H9 (cell line): ENCODE data around the gene ZCCHC13. TPM values are rescaled to one million over a fixed set of nuclear protein-coding genes. Genes with fewer than 3 reads are reported as not detected.

Experiments used
- DNase-seq: peaks from one replicate; pipeline ENCODE4 v3.0.0-alpha.2; 2017
- H2AFZ ChIP-seq: one replicate; pipeline ENCODE4 v1.6.1; 2013; ENCODE audit warnings: mild to moderate bottlenecking, low read length, control low read depth, moderate library complexity
- H2AK5ac ChIP-seq: 2 replicates; pipeline ENCODE4 v1.6.1; 2013; ENCODE audit warnings: low read length, control low read depth, mixed read lengths; ENCODE audit not compliant: insufficient read length
- H2BK120ac ChIP-seq: one replicate; pipeline ENCODE4 v1.6.1; 2013; ENCODE audit warnings: low read depth, mild to moderate bottlenecking, low read length, control low read depth, inconsistent platforms; ENCODE audit not compliant: poor library complexity, severe bottlenecking
- H2BK12ac ChIP-seq: 2 replicates; pipeline ENCODE4 v1.6.1; 2013; ENCODE audit warnings: low read length, control low read depth, mixed read lengths, low read depth; ENCODE audit not compliant: insufficient read length
- H2BK15ac ChIP-seq: 2 replicates; pipeline ENCODE4 v1.6.1; 2013; ENCODE audit warnings: low read depth, low read length, control low read depth
- H2BK20ac ChIP-seq: one replicate; pipeline ENCODE4 v1.6.1; 2013; ENCODE audit warnings: low read depth, mild to moderate bottlenecking, low read length, control low read depth, inconsistent platforms; ENCODE audit not compliant: poor library complexity, severe bottlenecking
- H2BK5ac ChIP-seq: 2 replicates; pipeline ENCODE4 v1.6.1; 2013; ENCODE audit warnings: low read length, control low read depth, mixed read lengths; ENCODE audit not compliant: insufficient read length
- H3K14ac ChIP-seq: 2 replicates; pipeline ENCODE4 v1.6.1; 2013; ENCODE audit warnings: low read length, control low read depth; ENCODE audit not compliant: insufficient read depth
- H3K18ac ChIP-seq: 2 replicates; pipeline ENCODE4 v1.6.1; 2013; ENCODE audit warnings: low read depth, mild to moderate bottlenecking, mixed read lengths, low read length, control low read depth; ENCODE audit not compliant: insufficient read length
- H3K23ac ChIP-seq: 2 replicates; pipeline ENCODE4 v1.6.1; 2013; ENCODE audit warnings: low read length, control low read depth, mixed read lengths, low read depth; ENCODE audit not compliant: insufficient read length
- H3K23me2 ChIP-seq: 2 replicates; pipeline ENCODE4 v1.6.1; 2013; ENCODE audit warnings: low read depth, mild to moderate bottlenecking, mixed read lengths, low read length, control low read depth; ENCODE audit not compliant: insufficient read length, poor library complexity, severe bottlenecking
- H3K27ac ChIP-seq: 2 replicates; pipeline ENCODE4 v1.5.1; 2013; ENCODE audit warnings: low read length, control low read depth, mixed read lengths, low read depth; ENCODE audit not compliant: insufficient read length
- H3K27me3 ChIP-seq: 2 replicates; pipeline ENCODE4 v1.6.1; 2013; ENCODE audit warnings: low read length, control low read depth, inconsistent platforms; ENCODE audit not compliant: insufficient read depth
- H3K4ac ChIP-seq: 2 replicates; pipeline ENCODE4 v1.6.1; 2013; ENCODE audit warnings: low read depth, mild to moderate bottlenecking, control low read depth, inconsistent platforms, low read length, moderate library complexity
- H3K4me1 ChIP-seq: 2 replicates; pipeline ENCODE4 v1.6.1; 2013; ENCODE audit warnings: low read length, control low read depth, inconsistent platforms; ENCODE audit not compliant: insufficient read depth
- H3K4me2 ChIP-seq: 2 replicates; pipeline ENCODE4 v1.6.1; 2013; ENCODE audit warnings: low read length, control low read depth, mixed read lengths; ENCODE audit not compliant: insufficient read length, insufficient read depth
- H3K56ac ChIP-seq: 2 replicates; pipeline ENCODE4 v1.6.1; 2013; ENCODE audit warnings: low read depth, mild to moderate bottlenecking, mixed read lengths, low read length, control low read depth; ENCODE audit not compliant: insufficient read length
- H3K79me1 ChIP-seq: 2 replicates; pipeline ENCODE4 v1.6.1; 2013; ENCODE audit warnings: low read depth, mild to moderate bottlenecking, moderate library complexity, low read length, control low read depth, inconsistent platforms; ENCODE audit not compliant: insufficient read depth, poor library complexity, severe bottlenecking
- H3K79me2 ChIP-seq: 2 replicates; pipeline ENCODE4 v1.6.1; 2013; ENCODE audit warnings: low read length, control low read depth, inconsistent platforms; ENCODE audit not compliant: insufficient read depth
- H3K9ac ChIP-seq: 2 replicates; pipeline ENCODE4 v1.6.1; 2013; ENCODE audit warnings: low read length, control low read depth, mixed read lengths; ENCODE audit not compliant: insufficient read length; ENCODE audit errors: extremely low read depth
- H3K9me3 ChIP-seq: one replicate; pipeline ENCODE4 v1.6.1; 2013; ENCODE audit warnings: low read depth, low read length, inconsistent platforms; ENCODE audit not compliant: control insufficient read depth
- H3T11ph ChIP-seq: one replicate; pipeline ENCODE4 v1.6.1; 2013; ENCODE audit warnings: mild to moderate bottlenecking, low read length, control low read depth, inconsistent platforms
- H4K20me1 ChIP-seq: one replicate; pipeline ENCODE4 v1.6.1; 2013; ENCODE audit not compliant: control insufficient read depth, insufficient read length, insufficient read depth
- H4K5ac ChIP-seq: 2 replicates; pipeline ENCODE4 v1.6.1; 2013; ENCODE audit warnings: low read depth, mild to moderate bottlenecking, mixed read lengths, low read length, control low read depth; ENCODE audit not compliant: insufficient read length
- H4K8ac ChIP-seq: replicated peaks from 2 replicates; pipeline ENCODE4 v1.6.1; 2013; ENCODE audit warnings: low read length, control low read depth, mixed read lengths, low read depth; ENCODE audit not compliant: insufficient read length
- H4K91ac ChIP-seq: 2 replicates; pipeline ENCODE4 v1.6.1; 2013; ENCODE audit warnings: low read depth, mild to moderate bottlenecking, moderate library complexity, mixed read lengths, low read length, control low read depth; ENCODE audit not compliant: insufficient read length
- H3K27ac Mint-ChIP-seq, 3 experiments: 2 replicates in 2 of 3; 3 replicates in 1 of 3; pipeline ENCODE4 v1.8.0; 2020 to 2021; ENCODE audit warnings: mixed read lengths in 3 of 3, mild to moderate bottlenecking in 1 of 3, moderate library complexity in 1 of 3
- H3K27me3 Mint-ChIP-seq: 2 replicates; pipeline ENCODE4 v1.8.0; 2021; ENCODE audit warnings: low read depth, mild to moderate bottlenecking, moderate library complexity, mixed read lengths
- H3K36me3 Mint-ChIP-seq, 3 experiments: 2 replicates in 2 of 3; 3 replicates in 1 of 3; pipeline ENCODE4 v1.8.0; 2020 to 2021; ENCODE audit warnings: low read depth in 3 of 3, mixed read lengths in 3 of 3; ENCODE audit not compliant: insufficient read depth in 1 of 3
- H3K4me1 Mint-ChIP-seq, 2 experiments: 2 replicates each; pipeline ENCODE4 v1.8.0; 2020; ENCODE audit warnings: mixed read lengths in 2 of 2
- H3K4me3 Mint-ChIP-seq, 2 experiments: 2 replicates in 1 of 2; 3 replicates in 1 of 2; pipeline ENCODE4 v1.8.0; 2020 to 2021; ENCODE audit warnings: mild to moderate bottlenecking in 2 of 2, mixed read lengths in 2 of 2, moderate library complexity in 1 of 2
- H3K9me3 Mint-ChIP-seq, 2 experiments: 2 replicates in 1 of 2; 3 replicates in 1 of 2; pipeline ENCODE4 v1.8.0; 2020; ENCODE audit warnings: mild to moderate bottlenecking in 2 of 2, mixed read lengths in 2 of 2, moderate library complexity in 1 of 2
- WGBS: extraction: QIAGEN DNeasy Blood & Tissue Kit; methylation state at CpG from one replicate; pipeline ENCODE4 v1.1.7; 2013; ENCODE audit warnings: missing lambda C conversion rate, low lambda C conversion rate, mixed read lengths; ENCODE audit not compliant: insufficient read length; ENCODE audit errors: extremely low coverage; 5-methylcytosine and 5-hydroxymethylcytosine counted together
- total RNA-seq: library from RNA; stranded (reverse); gene quantifications from 2 replicates; pipeline ENCODE4 v1.2.1, GENCODE V29; 2021
- TF ChIP-seq, protein P1 (sequence below): fragments of 200-600 bp; sonication (generic); conservative IDR thresholded peaks from 3 replicates; pipeline ENCODE4 v1.8.0; 2021; ENCODE audit warnings: antibody characterized with exemption, mild to moderate bottlenecking

The ZCCHC13 gene
- total RNA-seq, 1 experiment from 2014 or later = not detected

DNA sequence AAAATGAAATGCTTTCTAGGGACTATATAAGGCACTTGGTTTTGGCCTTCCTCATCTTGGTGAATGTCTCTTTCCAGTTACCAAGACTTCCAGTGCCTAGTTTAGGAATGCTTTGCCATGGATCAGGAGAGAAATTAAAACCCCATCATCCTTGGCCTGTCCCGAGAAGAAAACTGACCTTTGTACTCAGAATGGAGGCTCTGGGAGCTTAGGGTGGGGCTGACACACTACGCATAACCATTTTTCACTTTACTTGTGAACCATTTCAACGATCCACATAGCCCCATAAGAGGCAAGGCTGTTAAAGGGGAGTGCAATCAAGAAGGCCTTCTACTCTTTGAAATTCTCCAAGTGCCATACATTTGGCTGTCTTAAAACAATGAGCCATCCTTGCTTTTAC, 26.7 kb upstream of the ZCCHC13 start:
- Histone ChIP-seq H3K18ac (no peak overlapping the region), H3T11ph (no peak overlapping the region), H3K27me3 (no peaks in the 10 kb centered on the region), H3K23ac (no peak overlapping the region), H2BK5ac (no peak overlapping the region), H3K79me1 (peaks cover 2% of the 10 kb centered on the region), H2AFZ (no peak overlapping the region), H3K27ac (no peak overlapping the region), H3K4me1 (peaks cover 9% of the 10 kb centered on the region), H4K8ac (no peak overlapping the region), H2BK15ac (no peak overlapping the region), H4K91ac (no peak overlapping the region), H4K20me1 (no peaks in the 10 kb centered on the region), H2BK12ac (no peak overlapping the region), H2BK20ac (no peak overlapping the region), H2BK120ac (no peak overlapping the region), H3K23me2 (no peaks in the 10 kb centered on the region), H4K5ac (no peak overlapping the region), H3K14ac (no peak overlapping the region), H3K4ac (no peak overlapping the region), H3K4me2 (no peak overlapping the region), H3K9ac (no peak overlapping the region), H3K9me3 (no peaks in the 10 kb centered on the region), H3K56ac (no peak overlapping the region), H3K79me2 (0 out of 2 replicates have a peak, but pooled peaks cover 1% of the 10 kb centered on the region), H2AK5ac (no peak overlapping the region)
- no peak overlapping the region for H3K4me3 Mint-ChIP-seq
- H3K9me3 Mint-ChIP-seq = no peaks in the 10 kb centered on the region
- H3K27ac Mint-ChIP-seq = peak overlapping the region in 1 of 3 experiments; percentile 28; a peak in 2 of 7 replicates
- peaks cover 26 to 33% of the 10 kb centered on the region in 2 experiments for H3K4me1 Mint-ChIP-seq
- TF ChIP-seq, protein P1, sequence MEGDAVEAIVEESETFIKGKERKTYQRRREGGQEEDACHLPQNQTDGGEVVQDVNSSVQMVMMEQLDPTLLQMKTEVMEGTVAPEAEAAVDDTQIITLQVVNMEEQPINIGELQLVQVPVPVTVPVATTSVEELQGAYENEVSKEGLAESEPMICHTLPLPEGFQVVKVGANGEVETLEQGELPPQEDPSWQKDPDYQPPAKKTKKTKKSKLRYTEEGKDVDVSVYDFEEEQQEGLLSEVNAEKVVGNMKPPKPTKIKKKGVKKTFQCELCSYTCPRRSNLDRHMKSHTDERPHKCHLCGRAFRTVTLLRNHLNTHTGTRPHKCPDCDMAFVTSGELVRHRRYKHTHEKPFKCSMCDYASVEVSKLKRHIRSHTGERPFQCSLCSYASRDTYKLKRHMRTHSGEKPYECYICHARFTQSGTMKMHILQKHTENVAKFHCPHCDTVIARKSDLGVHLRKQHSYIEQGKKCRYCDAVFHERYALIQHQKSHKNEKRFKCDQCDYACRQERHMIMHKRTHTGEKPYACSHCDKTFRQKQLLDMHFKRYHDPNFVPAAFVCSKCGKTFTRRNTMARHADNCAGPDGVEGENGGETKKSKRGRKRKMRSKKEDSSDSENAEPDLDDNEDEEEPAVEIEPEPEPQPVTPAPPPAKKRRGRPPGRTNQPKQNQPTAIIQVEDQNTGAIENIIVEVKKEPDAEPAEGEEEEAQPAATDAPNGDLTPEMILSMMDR = no peak
- H3K36me3 Mint-ChIP-seq = peaks cover 63 to 83% (median 76%) of the 10 kb centered on the region in 3 experiments; a peak in 6 of 7 replicates
- no CpG with 5 or more reads among the region's 3 CpGs for WGBS
- DNase-seq = no peak
- H3K27me3 Mint-ChIP-seq = no peaks in the 10 kb centered on the region
